ENCODE measurements around the gene GALK2.
"Not testable (repeated sequence)": the region's sequence is repeated elsewhere in the genome, so short reads cannot be mapped to it uniquely, and the experiment has no call there.

GALK2 gene

GRCh38 chr15:49151831-49152230 is 18.2 kb upstream of the GALK2 start:
- Mint-ChIP-seq H3K27me3 (no peaks in the 10 kb centered on the region), H3K9me3 (no peaks in the 10 kb centered on the region), H3K27ac (no peak overlapping the region), H3K36me3 (peaks cover 7% of the 10 kb centered on the region), H3K4me1 (peaks cover 57% of the 10 kb centered on the region), H3K4me3 (no peak overlapping the region)
- DNase-seq = no peak
- CTCF ChIA-PET = no interaction called here

GRCh38 chr15:49152552-49153312 is 17.3 kb upstream of the GALK2 start:
- peaks cover 60% of the 10 kb centered on the region for H3K4me1 Mint-ChIP-seq
- no peaks in the 10 kb centered on the region for H3K27me3 Mint-ChIP-seq
- no peak overlapping the region for H3K27ac Mint-ChIP-seq
- no peaks in the 10 kb centered on the region for H3K9me3 Mint-ChIP-seq
- no peak overlapping the region for H3K4me3 Mint-ChIP-seq
- CTCF ChIA-PET = no interaction called here
- no peak for DNase-seq
- H3K36me3 Mint-ChIP-seq = peaks cover 7% of the 10 kb centered on the region

GRCh38 chr15:49154359-49154758 is 15.7 kb upstream of the GALK2 start:
- CTCF ChIA-PET = no interaction called here
- Mint-ChIP-seq H3K4me3 (peak overlapping the region; percentile 100), H3K9me3 (no peaks in the 10 kb centered on the region), H3K27ac (peak overlapping the region; percentile 99), H3K4me1 (peaks cover 53% of the 10 kb centered on the region), H3K36me3 (peaks cover 7% of the 10 kb centered on the region), H3K27me3 (no peaks in the 10 kb centered on the region)
- no peak for DNase-seq

GRCh38 chr15:49154799-49155109 is 15.3 kb upstream of the GALK2 start:
- DNase-seq = no peak
- CTCF ChIA-PET = no interaction called here
- Mint-ChIP-seq H3K27ac (peak overlapping the region; percentile 99), H3K4me1 (peaks cover 52% of the 10 kb centered on the region), H3K27me3 (no peaks in the 10 kb centered on the region), H3K9me3 (no peaks in the 10 kb centered on the region), H3K36me3 (peaks cover 7% of the 10 kb centered on the region), H3K4me3 (peak overlapping the region; percentile 100)

GRCh38 chr15:49155110-49155833 is 14.8 kb upstream of the GALK2 start, which contains the start of gene COPS2:
Gene COPS2 (minus strand): TSS chr15:49155599. CDS start chr15:49155578, 21 bp downstream.
- H3K4me1 Mint-ChIP-seq = peaks cover 52% of the 10 kb centered on the region
- CTCF ChIA-PET = interaction anchor here (0.5 to 1.1 kb wide), 3 partner anchors 9 to 874 kb away, joined by 3 to 5 read pairs (median 4); partner anchors contain the start of gene GALK2
- peaks cover 7% of the 10 kb centered on the region for H3K36me3 Mint-ChIP-seq
- H3K4me3 Mint-ChIP-seq = peak within 1 kb of the TSS; percentile 100
- no peaks in the 10 kb centered on the region for H3K27me3 Mint-ChIP-seq
- DNase-seq = peak; percentile 96
- H3K27ac Mint-ChIP-seq = peak within 1 kb of the TSS; percentile 99
- no peaks in the 10 kb centered on the region for H3K9me3 Mint-ChIP-seq

GRCh38 chr15:49155834-49156627 is 14.0 kb upstream of the GALK2 start:
- Mint-ChIP-seq H3K4me3 (peak overlapping the region; percentile 100), H3K9me3 (no peaks in the 10 kb centered on the region), H3K27ac (peak overlapping the region; percentile 99), H3K36me3 (peaks cover 4% of the 10 kb centered on the region), H3K27me3 (no peaks in the 10 kb centered on the region), H3K4me1 (peaks cover 48% of the 10 kb centered on the region)
- CTCF ChIA-PET = interaction anchor here (0.5 to 1.1 kb wide), 3 partner anchors 10 to 874 kb away, joined by 3 to 5 read pairs (median 4); partner anchors contain the start of gene GALK2
- DNase-seq = no peak

- no peaks in the 10 kb centered on the region for H3K4me1 Mint-ChIP-seq
- CTCF ChIA-PET = no interaction called here
- DNase-seq = no peak
- no peaks in the 10 kb centered on the region for H3K9me3 Mint-ChIP-seq
- H3K36me3 Mint-ChIP-seq = peaks cover 2% of the 10 kb centered on the region
- H3K4me3 Mint-ChIP-seq = no peak overlapping the region
- no peak overlapping the region for H3K27ac Mint-ChIP-seq
- no peaks in the 10 kb centered on the region for H3K27me3 Mint-ChIP-seq
These were observed 6.4 kb upstream of the GALK2 start for GRCh38 chr15:49163678-49164077.

GRCh38 chr15:49164865-49165264 is 5.2 kb upstream of the GALK2 start:
- CTCF ChIA-PET = interaction anchor here (1.0 kb wide), 1 partner anchor 10 kb away, joined by 3 read pairs; no protein-coding TSS in a partner anchor
- Mint-ChIP-seq H3K4me3 (no peak overlapping the region), H3K36me3 (peaks cover 2% of the 10 kb centered on the region)

GRCh38 chr15:49168016-49168415 is 2.0 kb upstream of the GALK2 start:
- no peak for DNase-seq
- CTCF ChIA-PET = no interaction called here
- H3K9me3 Mint-ChIP-seq = no peaks in the 10 kb centered on the region
- H3K4me3 Mint-ChIP-seq = no peak overlapping the region
- peaks cover 6% of the 10 kb centered on the region for H3K36me3 Mint-ChIP-seq
- H3K27ac Mint-ChIP-seq = no peak overlapping the region
- no peaks in the 10 kb centered on the region for H3K27me3 Mint-ChIP-seq
- H3K4me1 Mint-ChIP-seq = peaks cover 33% of the 10 kb centered on the region

More at GRCh38 chr15:49164865-49165264, 5.2 kb upstream of the GALK2 start:
- Mint-ChIP-seq H3K27ac (no peak overlapping the region), H3K4me1 (peaks cover 7% of the 10 kb centered on the region), H3K27me3 (no peaks in the 10 kb centered on the region), H3K9me3 (no peaks in the 10 kb centered on the region)
- DNase-seq = no peak

- peak overlapping the region; percentile 93 for H3K4me3 Mint-ChIP-seq
- H3K27ac Mint-ChIP-seq = no peak overlapping the region
- peaks cover 45% of the 10 kb centered on the region for H3K4me1 Mint-ChIP-seq
- no peak for DNase-seq
- H3K9me3 Mint-ChIP-seq = no peaks in the 10 kb centered on the region
- CTCF ChIA-PET = no interaction called here
- H3K36me3 Mint-ChIP-seq = peaks cover 8% of the 10 kb centered on the region
- no peaks in the 10 kb centered on the region for H3K27me3 Mint-ChIP-seq
These were observed 1.7 kb downstream of the GALK2 start for GRCh38 chr15:49171790-49172189.

- Mint-ChIP-seq H3K27me3 (no peaks in the 10 kb centered on the region), H3K27ac (no peak overlapping the region), H3K4me3 (no peak overlapping the region), H3K9me3 (no peaks in the 10 kb centered on the region), H3K36me3 (peaks cover 13% of the 10 kb centered on the region), H3K4me1 (peaks cover 38% of the 10 kb centered on the region)
- no peak for DNase-seq
- CTCF ChIA-PET = interaction anchor here (0.9 kb wide), 1 partner anchor 10 kb away, joined by 3 read pairs; no protein-coding TSS in a partner anchor
These were observed 4.9 kb downstream of the GALK2 start for GRCh38 chr15:49174902-49175301.

GRCh38 chr15:49175582-49176397 is 5.7 kb downstream of the GALK2 start:
- DNase-seq, H3K9me3 Mint-ChIP-seq, H3K27me3 Mint-ChIP-seq, H3K27ac Mint-ChIP-seq, H3K4me3 Mint-ChIP-seq: not testable (repeated sequence)
- peaks cover 30% of the 10 kb centered on the region for H3K4me1 Mint-ChIP-seq
- peaks cover 13% of the 10 kb centered on the region for H3K36me3 Mint-ChIP-seq
- CTCF ChIA-PET = interaction anchor here (0.9 kb wide), 1 partner anchor 11 kb away, joined by 3 read pairs; no protein-coding TSS in a partner anchor

GRCh38 chr15:49178497-49178896 is 8.4 kb downstream of the GALK2 start:
- H3K27ac Mint-ChIP-seq = no peak overlapping the region
- DNase-seq = no peak
- CTCF ChIA-PET = no interaction called here
- H3K9me3 Mint-ChIP-seq = no peaks in the 10 kb centered on the region
- H3K4me1 Mint-ChIP-seq = peaks cover 11% of the 10 kb centered on the region
- H3K36me3 Mint-ChIP-seq = peaks cover 13% of the 10 kb centered on the region
- H3K4me3 Mint-ChIP-seq = no peak overlapping the region
- H3K27me3 Mint-ChIP-seq = no peaks in the 10 kb centered on the region
